GM10847 (cell line): Measurements from ENCODE around the gene EPHB1.

Experiments used
- POLR2A ChIP-seq: IDR thresholded peaks from 2 replicates; pipeline ENCODE4 v1.6.1; 2011; ENCODE audit not compliant: insufficient read length; ENCODE audit errors: extremely low read depth

Gene EPHB1

GRCh38 chr3:135215516-135215915 lies 420.5 kb downstream of the EPHB1 start:
- TF ChIP-seq POLR2A: no peak

- no peak for TF ChIP-seq POLR2A
Measured at GRCh38 chr3:135216659-135217058, 421.6 kb downstream of the EPHB1 start.

GRCh38 chr3:135217730-135218129 lies 422.7 kb downstream of the EPHB1 start:
- TF ChIP-seq POLR2A: no peak

GRCh38 chr3:135218304-135218703 lies 423.2 kb downstream of the EPHB1 start:
- no peak for TF ChIP-seq POLR2A

- no peak for TF ChIP-seq POLR2A
Measured at GRCh38 chr3:135218782-135219181, 423.7 kb downstream of the EPHB1 start.

GRCh38 chr3:135224815-135225362 lies 429.8 kb downstream of the EPHB1 start:
- TF ChIP-seq POLR2A: no peak

- no peak for TF ChIP-seq POLR2A
Measured at GRCh38 chr3:135226057-135226456, 431.0 kb downstream of the EPHB1 start.

GRCh38 chr3:135228201-135228600 lies 433.1 kb downstream of the EPHB1 start:
- no peak for TF ChIP-seq POLR2A

GRCh38 chr3:135229018-135229495 lies 434.0 kb downstream of the EPHB1 start:
- no peak for TF ChIP-seq POLR2A

GRCh38 chr3:135231737-135232136 lies 436.7 kb downstream of the EPHB1 start:
- TF ChIP-seq POLR2A: no peak

- no peak for TF ChIP-seq POLR2A
Measured at GRCh38 chr3:135232226-135232625, 437.2 kb downstream of the EPHB1 start.

GRCh38 chr3:135235541-135235940 lies 440.5 kb downstream of the EPHB1 start:
- no peak for TF ChIP-seq POLR2A

- no peak for TF ChIP-seq POLR2A
Measured at GRCh38 chr3:135237371-135238143, 442.5 kb downstream of the EPHB1 start.

GRCh38 chr3:135238236-135238830 lies 443.3 kb downstream of the EPHB1 start:
- no peak for TF ChIP-seq POLR2A

GRCh38 chr3:135238871-135239614 lies 444.0 kb downstream of the EPHB1 start:
- TF ChIP-seq POLR2A: no peak

- no peak for TF ChIP-seq POLR2A
Measured at GRCh38 chr3:135239615-135239884, 444.5 kb downstream of the EPHB1 start.

GRCh38 chr3:135240426-135240825 lies 445.4 kb downstream of the EPHB1 start:
- no peak for TF ChIP-seq POLR2A

- no peak for TF ChIP-seq POLR2A
Measured at GRCh38 chr3:135242285-135242684, 447.2 kb downstream of the EPHB1 start.
